ENCODE data around the gene NUTM2A. TPM values are rescaled to one million over a fixed set of nuclear protein-coding genes. Genes with fewer than 3 reads are reported as not detected.
"Not testable (repeated sequence)": the region's sequence is repeated elsewhere in the genome, so short reads cannot be mapped to it uniquely, and the experiment has no call there.

NUTM2A gene
- total RNA-seq, 1 experiment from 2014 or later = not detected

DNA sequence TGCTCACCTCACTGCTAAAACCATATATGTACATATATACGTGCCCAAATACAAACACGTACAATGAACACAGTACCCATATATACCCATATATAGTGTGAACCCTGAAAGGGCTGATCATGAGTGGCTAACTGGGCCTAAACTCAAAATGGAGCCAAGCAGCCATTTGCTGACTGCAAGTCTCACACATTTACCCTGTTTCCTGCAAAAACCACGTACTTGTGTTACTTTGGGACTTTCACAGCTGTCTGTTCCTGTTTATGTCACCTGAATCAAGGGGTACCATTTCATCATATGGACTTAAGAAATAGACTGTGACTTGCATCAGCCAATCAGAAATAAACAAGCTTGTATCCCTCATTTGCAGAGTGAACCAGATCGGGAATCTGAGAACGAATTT is 5.9 kb upstream of the NUTM2A start:
- H3K36me3 ChIP-seq (replicated peaks; ENCODE audit: control insufficient read depth, insufficient read depth, low read length); DNase-seq; H3K27me3 ChIP-seq (ENCODE audit: control insufficient read depth, insufficient read depth, low read length); H3K4me3 ChIP-seq (ENCODE audit: insufficient read depth, low read depth, low read length): not testable (repeated sequence)

DNA sequence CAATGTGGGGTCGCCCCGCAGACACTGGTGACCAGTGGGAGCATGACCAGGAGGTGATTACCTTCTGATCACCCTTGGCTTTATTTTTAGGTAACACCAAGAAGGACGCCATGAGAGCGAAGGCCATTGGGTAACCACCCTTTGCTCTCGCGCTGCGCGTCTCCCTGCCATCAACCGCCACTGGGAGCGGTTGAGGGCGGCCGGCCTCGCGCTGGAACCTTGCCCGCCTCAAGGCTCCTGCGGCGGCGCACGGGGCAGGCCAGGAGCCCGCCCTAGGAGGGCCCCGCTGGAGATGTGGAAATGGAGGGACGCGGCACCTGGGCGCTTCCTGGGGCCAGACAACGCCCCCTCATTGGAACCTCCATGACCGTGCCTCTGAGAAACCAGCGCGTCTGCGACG is 2.5 kb upstream of the NUTM2A start:
- H3K27me3 ChIP-seq (ENCODE audit: control insufficient read depth, insufficient read depth, low read length); H3K36me3 ChIP-seq (replicated peaks; ENCODE audit: control insufficient read depth, insufficient read depth, low read length); H3K4me3 ChIP-seq (ENCODE audit: insufficient read depth, low read depth, low read length): not testable (repeated sequence)
- DNase-seq = peak; percentile 22

DNA sequence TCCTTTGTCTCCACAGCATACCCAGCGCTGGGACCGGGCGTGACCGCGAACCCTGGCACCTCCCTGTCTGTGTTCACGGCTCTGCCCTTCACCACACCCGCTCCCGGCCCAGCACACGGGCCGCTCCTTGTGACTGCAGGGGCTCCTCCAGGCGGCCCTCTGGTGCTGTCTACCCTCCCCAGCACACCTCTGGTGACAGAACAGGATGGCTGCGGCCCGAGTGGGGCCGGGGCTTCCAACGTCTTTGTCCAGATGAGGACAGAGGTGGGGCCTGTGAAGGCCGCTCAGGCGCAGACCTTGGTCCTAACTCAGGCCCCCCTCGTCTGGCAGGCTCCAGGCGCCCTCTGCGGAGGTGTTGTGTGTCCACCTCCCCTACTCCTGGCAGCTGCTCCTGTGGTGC is 3.0 kb downstream of the NUTM2A start:
- not testable (repeated sequence) for H3K36me3 ChIP-seq (replicated peaks; ENCODE audit: control insufficient read depth, insufficient read depth, low read length); H3K4me3 ChIP-seq (ENCODE audit: insufficient read depth, low read depth, low read length); DNase-seq; H3K27me3 ChIP-seq (ENCODE audit: control insufficient read depth, insufficient read depth, low read length)

DNA sequence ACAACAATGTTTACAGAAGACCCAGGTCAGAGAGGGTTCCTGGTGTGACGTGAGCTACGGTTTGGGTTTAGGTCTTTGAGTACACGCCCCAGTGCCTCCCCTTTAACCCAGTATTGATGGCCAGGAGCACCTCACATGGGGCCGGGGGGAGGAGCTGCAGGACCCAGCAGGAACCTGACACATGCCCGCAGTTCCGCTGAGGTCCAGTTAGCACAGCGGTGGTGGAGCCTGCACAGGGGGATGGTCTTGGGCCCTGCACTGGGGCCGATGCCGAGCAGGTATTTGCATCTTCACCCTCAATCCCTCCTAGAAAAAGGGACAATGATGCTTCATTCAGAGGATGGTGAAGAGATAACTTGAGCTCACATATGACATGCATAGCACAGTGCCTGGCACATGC is 4.0 kb downstream of the NUTM2A start:
- not testable (repeated sequence) for H3K36me3 ChIP-seq (replicated peaks; ENCODE audit: control insufficient read depth, insufficient read depth, low read length); H3K4me3 ChIP-seq (ENCODE audit: insufficient read depth, low read depth, low read length); H3K27me3 ChIP-seq (ENCODE audit: control insufficient read depth, insufficient read depth, low read length); DNase-seq

DNA sequence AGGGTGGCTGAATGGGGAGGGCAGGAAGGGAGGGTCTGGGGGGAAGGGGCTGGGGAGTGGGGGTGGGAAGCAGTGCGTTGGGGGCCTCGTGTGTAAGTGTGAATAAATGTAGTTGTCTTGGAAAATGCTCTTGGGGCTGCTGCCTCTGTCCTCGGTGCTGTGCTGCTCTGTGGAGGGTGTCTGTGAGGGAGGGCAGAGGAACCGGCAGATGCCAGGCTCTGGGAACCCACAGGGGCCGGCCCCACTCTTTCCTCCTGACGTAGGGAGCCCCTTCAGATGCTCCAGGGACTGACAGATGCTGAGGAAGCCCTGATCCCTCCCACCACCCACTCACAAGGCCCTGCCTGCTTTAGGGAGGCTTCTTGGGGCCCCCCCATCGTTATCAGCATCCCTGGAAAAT is 9.6 kb downstream of the NUTM2A start:
- not testable (repeated sequence) for H3K27me3 ChIP-seq (ENCODE audit: control insufficient read depth, insufficient read depth, low read length); H3K4me3 ChIP-seq (ENCODE audit: insufficient read depth, low read depth, low read length); H3K36me3 ChIP-seq (replicated peaks; ENCODE audit: control insufficient read depth, insufficient read depth, low read length); DNase-seq

DNA sequence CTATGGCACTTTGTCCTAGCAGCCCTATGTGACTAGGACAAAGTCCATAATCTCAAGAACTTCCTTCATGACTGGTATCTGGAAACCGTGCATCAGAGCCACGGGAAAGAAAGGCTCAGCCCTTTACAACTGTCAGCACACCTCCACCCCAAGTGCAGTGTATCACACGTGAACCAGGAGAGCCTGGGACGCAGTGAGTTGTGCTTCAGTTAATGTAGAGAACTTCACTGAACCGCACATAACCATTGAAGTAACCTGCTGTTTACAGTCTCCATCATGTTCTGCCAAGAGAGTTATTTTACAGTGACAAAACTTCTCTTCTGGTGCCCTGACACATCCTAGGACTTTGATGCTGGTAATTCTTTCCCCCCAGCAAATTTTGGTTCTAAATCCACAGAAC is 12.0 kb downstream of the NUTM2A start:
- H3K4me3 ChIP-seq (ENCODE audit: insufficient read depth, low read depth, low read length); H3K36me3 ChIP-seq (replicated peaks; ENCODE audit: control insufficient read depth, insufficient read depth, low read length); H3K27me3 ChIP-seq (ENCODE audit: control insufficient read depth, insufficient read depth, low read length): not testable (repeated sequence)
- peak; percentile 0 for DNase-seq

DNA sequence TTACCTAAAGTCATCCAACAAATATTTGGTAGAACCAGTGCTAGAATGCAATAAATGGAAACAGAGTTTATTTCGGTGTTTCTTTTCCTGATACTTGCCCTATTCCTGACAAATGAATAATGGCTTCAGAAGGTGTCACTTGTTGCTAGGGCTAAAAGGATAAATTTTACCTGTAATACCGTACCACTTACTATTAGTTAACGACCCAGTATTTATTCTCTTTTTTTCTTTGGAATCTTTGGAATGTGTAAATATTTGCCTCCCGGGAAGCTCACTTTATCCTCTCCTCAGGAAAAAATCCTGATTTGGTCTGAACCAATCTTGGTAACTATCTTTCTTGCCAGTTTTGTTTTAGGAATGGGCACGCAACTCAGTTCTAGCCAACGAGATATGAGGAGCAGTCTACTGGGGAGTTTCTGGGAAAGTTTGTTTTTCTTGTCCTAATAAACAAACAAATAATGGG is 14.1 kb downstream of the NUTM2A start:
- H3K27me3 ChIP-seq (ENCODE audit: control insufficient read depth, insufficient read depth, low read length); H3K36me3 ChIP-seq (replicated peaks; ENCODE audit: control insufficient read depth, insufficient read depth, low read length); H3K4me3 ChIP-seq (ENCODE audit: insufficient read depth, low read depth, low read length); DNase-seq: not testable (repeated sequence)

DNA sequence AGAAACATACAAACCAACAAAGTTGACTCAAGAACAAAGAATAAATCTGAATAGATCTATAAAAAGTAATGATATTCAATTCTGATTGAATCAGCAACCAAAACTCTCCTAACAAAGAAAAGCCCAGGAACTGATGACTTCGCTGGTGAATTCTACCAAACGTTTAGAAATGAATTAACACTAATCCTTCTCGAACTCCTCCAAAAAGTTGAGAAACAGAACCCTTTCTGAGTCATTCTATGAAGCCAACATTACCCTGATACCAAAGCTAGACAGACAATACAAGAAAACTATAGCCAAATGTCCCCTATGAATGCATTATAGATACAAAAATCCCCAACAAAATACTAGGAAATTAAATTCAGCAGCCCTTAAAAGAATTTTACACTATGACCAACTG is 16.9 kb downstream of the NUTM2A start:
- not testable (repeated sequence) for H3K4me3 ChIP-seq (ENCODE audit: insufficient read depth, low read depth, low read length); H3K27me3 ChIP-seq (ENCODE audit: control insufficient read depth, insufficient read depth, low read length); H3K36me3 ChIP-seq (replicated peaks; ENCODE audit: control insufficient read depth, insufficient read depth, low read length); DNase-seq

DNA sequence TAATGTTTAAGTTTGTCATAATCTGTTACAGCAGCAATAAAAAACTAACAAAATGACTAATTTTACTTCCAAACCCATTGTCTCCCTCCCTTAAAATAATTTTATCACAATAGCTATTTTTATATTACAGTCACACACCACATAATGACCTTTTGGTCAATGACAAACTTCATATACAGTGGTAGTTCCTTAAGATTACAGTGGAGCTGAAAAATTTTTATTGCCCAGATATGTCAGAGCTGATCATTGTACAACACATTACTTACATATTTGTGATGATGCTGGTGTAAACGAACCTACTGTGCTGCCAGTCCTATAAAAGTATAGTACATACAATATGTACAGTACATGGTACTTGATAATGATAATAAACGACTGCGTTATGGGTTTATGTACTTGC is 22.1 kb downstream of the NUTM2A start:
- not testable (repeated sequence) for H3K36me3 ChIP-seq (replicated peaks; ENCODE audit: control insufficient read depth, insufficient read depth, low read length); H3K27me3 ChIP-seq (ENCODE audit: control insufficient read depth, insufficient read depth, low read length); H3K4me3 ChIP-seq (ENCODE audit: insufficient read depth, low read depth, low read length); DNase-seq

DNA sequence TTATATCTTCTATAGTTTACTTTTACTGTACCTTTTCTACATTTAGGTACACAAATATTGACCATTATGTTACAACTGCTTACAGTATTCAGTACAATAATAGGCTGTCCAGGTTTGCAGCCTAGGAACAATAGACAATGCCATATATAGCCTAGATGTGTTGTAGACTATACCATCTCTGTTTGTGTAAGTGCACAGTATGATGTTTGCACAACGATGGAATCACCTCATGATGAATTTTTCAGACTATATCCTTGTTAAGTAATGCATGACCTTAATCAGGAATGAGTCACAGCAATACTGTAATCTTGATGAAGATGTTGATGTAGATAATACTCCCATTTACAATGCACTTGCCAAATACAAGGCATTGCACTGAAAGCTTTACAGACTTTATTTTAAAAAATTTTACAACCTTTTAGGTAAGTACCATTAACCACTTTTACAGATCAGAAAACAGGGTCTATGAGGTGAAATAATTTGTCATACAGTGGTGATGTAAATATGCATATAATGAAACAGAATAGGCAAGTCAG is 23.6 kb downstream of the NUTM2A start:
- not testable (repeated sequence) for H3K36me3 ChIP-seq (replicated peaks; ENCODE audit: control insufficient read depth, insufficient read depth, low read length); H3K4me3 ChIP-seq (ENCODE audit: insufficient read depth, low read depth, low read length); H3K27me3 ChIP-seq (ENCODE audit: control insufficient read depth, insufficient read depth, low read length); DNase-seq

DNA sequence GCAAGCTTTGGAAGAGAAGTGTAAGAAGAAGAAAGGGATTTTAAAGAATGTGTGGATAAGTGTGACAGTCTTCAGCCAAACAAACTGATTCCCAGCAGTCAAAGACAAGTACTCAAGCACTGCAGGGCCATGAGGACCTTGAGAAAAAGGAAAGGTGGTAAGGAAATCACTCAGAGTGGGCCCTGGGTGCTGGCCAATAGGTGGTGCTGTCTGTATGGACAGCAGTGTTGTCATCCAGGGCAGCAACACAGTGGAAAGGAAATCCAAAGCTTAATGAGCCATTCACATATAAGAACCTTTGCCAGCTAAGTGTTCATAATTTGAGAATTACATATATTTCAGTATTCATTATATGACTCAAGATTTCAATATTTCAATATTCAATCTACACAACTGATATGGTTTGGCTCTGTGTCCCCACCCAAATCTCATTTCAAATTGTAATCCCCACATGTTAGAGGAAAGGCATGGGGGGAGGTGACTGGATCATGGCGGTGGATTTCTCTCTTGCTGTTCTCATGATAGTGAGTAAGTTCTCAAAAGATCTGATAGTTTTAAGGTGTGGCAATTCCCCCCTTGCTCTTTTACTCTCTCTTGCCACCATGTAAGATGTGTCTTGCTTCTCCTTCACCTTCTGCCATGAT is 55.6 kb downstream of the NUTM2A start:
- DNase-seq; H3K36me3 ChIP-seq (replicated peaks; ENCODE audit: control insufficient read depth, insufficient read depth, low read length); H3K27me3 ChIP-seq (ENCODE audit: control insufficient read depth, insufficient read depth, low read length); H3K4me3 ChIP-seq (ENCODE audit: insufficient read depth, low read depth, low read length): not testable (repeated sequence)

Other genes with a start within 250 kb of the NUTM2A start
- gene FAM25A, start 205.2 kb upstream of the NUTM2A start, total RNA-seq (2014; rRNA removed; shearing (Covaris generic)) = not detected in 2 replicates
- 151 and 177 TPM in 2 replicates for gene GLUD1, start 130.6 kb upstream of the NUTM2A start, total RNA-seq (2014; rRNA removed; shearing (Covaris generic))
- gene SHLD2, start 130.2 kb upstream of the NUTM2A start, total RNA-seq (2014; rRNA removed; shearing (Covaris generic)) = 31.2 and 35.8 TPM in 2 replicates
- 1.4 and 3.4 TPM in 2 replicates for gene NUTM2D, start 132.3 kb downstream of the NUTM2A start, total RNA-seq (2014; rRNA removed; shearing (Covaris generic))